Common myeloid progenitor, CD34-positive (primary cell): ENCODE results near the gene POLDIP2.

Source experiments
- CTCF ChIA-PET: fragments of 350-600 bp; sonication (Branson Sonifier 250); formaldehyde crosslinking; loops from one replicate; lab custom pipeline; 2021; ENCODE audit warnings: antibody characterized with exemption; lab: Charles Lee
- POLR2A ChIA-PET: fragments of 350-600 bp; sonication (Branson Sonifier 250); formaldehyde crosslinking; loops from one replicate; lab custom pipeline; 2021; ENCODE audit warnings: antibody characterized with exemption; lab: Charles Lee
- DNase-seq, 3 donors: peaks; one replicate each; pipeline versions ENCODE4 v3.0.0 to v3.0.0-alpha.2; 2013
- H3K27ac ChIP-seq, 2 experiments: 1 replicate in 1 of 2; 2 replicates in 1 of 2; pipeline ENCODE4 v1.7.0; 2013; ENCODE audit warnings: inconsistent platforms in 2 of 2, low read length in 2 of 2, mild to moderate bottlenecking in 2 of 2, low read depth in 1 of 2, moderate library complexity in 1 of 2; ENCODE audit not compliant: severe bottlenecking in 2 of 2, insufficient read depth in 1 of 2, poor library complexity in 1 of 2
- H3K27me3 ChIP-seq, 5 experiments: replicated peaks in 2 of 5; 1 replicate in 3 of 5; 2 replicates in 2 of 5; pipeline versions ENCODE4 v1.6.1 to v1.7.0; 2013; ENCODE audit warnings: low read length in 4 of 5, mild to moderate bottlenecking in 2 of 5, moderate library complexity in 2 of 5, inconsistent platforms in 1 of 5; ENCODE audit not compliant: insufficient read depth in 5 of 5, control insufficient read depth in 4 of 5
- H3K36me3 ChIP-seq, 4 experiments: 1 replicate in 2 of 4; 2 replicates in 2 of 4; pipeline versions ENCODE4 v1.6.1 to v1.7.0; 2013; ENCODE audit warnings: low read length in 3 of 4, control low read depth in 1 of 4, mild to moderate bottlenecking in 1 of 4; ENCODE audit not compliant: control insufficient read depth in 4 of 4, insufficient read depth in 4 of 4
- H3K4me1 ChIP-seq, 4 experiments: 1 replicate in 3 of 4; 2 replicates in 1 of 4; pipeline versions ENCODE4 v1.6.1 to v1.7.1; 2013; ENCODE audit warnings: low read length in 3 of 4, mild to moderate bottlenecking in 3 of 4, control low read depth in 1 of 4, inconsistent platforms in 1 of 4, moderate library complexity in 1 of 4; ENCODE audit not compliant: control insufficient read depth in 4 of 4, insufficient read depth in 4 of 4; ENCODE audit errors: control extremely low read depth in 1 of 4
- H3K4me3 ChIP-seq, 7 experiments: 1 replicate in 4 of 7; 2 replicates in 3 of 7; pipeline versions ENCODE4 v1.5.1 to v1.7.0; 2013; ENCODE audit warnings: mild to moderate bottlenecking in 7 of 7, low read length in 6 of 7, moderate library complexity in 6 of 7, inconsistent platforms in 2 of 7, low read depth in 2 of 7, control low read depth in 1 of 7; ENCODE audit not compliant: insufficient read depth in 4 of 7, control insufficient read depth in 1 of 7; ENCODE audit errors: extremely low read depth in 1 of 7
- H3K9me3 ChIP-seq, 5 experiments: 1 replicate in 4 of 5; 2 replicates in 1 of 5; pipeline versions ENCODE4 v1.6.1 to v1.7.1; 2013; ENCODE audit warnings: low read length in 4 of 5, mild to moderate bottlenecking in 2 of 5, inconsistent platforms in 1 of 5, low read depth in 1 of 5, moderate library complexity in 1 of 5; ENCODE audit not compliant: control insufficient read depth in 4 of 5, insufficient read depth in 2 of 5; ENCODE audit errors: control extremely low read depth in 1 of 5
- WGBS: methylation state at CpG from one replicate; pipeline ENCODE4 v1.1.5; 2013; ENCODE audit not compliant: insufficient coverage; 5-methylcytosine and 5-hydroxymethylcytosine counted together

The POLDIP2 gene

DNA sequence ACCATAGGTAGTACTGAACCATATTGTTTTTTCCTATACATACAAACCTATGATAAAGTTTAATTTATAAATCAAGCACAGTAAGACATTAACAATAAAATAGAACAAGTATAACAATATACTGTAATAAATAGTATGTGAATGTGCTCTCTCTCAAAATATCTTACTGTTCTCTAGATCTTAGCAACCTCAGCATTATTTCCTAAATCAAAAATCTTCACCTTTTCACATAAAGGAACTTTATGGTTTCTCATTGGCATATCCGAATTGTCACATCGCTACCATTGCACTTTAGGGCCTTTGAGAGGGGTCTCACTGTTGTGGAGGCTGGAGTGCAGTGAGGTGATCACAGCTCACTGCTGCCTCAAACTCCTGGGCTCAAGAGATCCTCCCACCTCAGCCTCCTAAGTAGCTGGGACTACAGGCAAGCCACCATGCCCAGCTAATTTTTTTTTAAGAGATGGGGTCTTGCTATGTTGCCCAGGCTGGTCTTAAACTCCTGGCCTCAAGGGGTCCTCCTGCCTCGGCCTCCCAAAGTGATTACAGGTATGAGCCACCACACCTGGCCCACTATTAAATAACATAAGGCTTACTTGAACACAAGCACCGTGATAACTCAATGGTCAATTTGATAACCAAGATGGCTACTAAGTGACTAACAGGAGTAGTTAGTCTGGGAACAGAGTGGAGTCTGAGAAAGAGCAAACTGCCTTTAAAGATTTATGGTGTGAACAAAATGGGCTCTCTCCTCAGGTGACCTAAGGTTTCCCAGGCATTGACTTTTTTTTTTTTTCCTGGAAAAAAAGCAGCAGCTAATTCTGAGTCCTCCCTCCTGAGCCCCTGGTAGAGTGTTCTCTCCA is 41.3 kb downstream of the POLDIP2 start:
- H3K27ac ChIP-seq, result no peak overlapping the region
- ChIA-PET POLR2A (interaction anchor here (0.7 kb wide), 1 partner anchor 802 kb away, joined by 3 read pairs; no protein-coding TSS in a partner anchor), CTCF (no interaction called here)
- H3K36me3 ChIP-seq, result peaks cover 0 to 2% (median 0%) of the 10 kb centered on the region in 4 experiments
- no peaks in the 10 kb centered on the region for H3K9me3 ChIP-seq
- no peak for DNase-seq
- 100% methylated on average over 1 of the region's 4 CpGs for WGBS
- peaks cover 0 to 32% (median 22%) of the 10 kb centered on the region in 4 experiments for H3K4me1 ChIP-seq
- H3K27me3 ChIP-seq, result peaks cover 0 to 11% (median 5%) of the 10 kb centered on the region in 5 experiments
- H3K4me3 ChIP-seq, result no peak overlapping the region

GRCh38 chr17:28313841-28314240 is 43.5 kb downstream of the POLDIP2 start:
- no CpG with 5 or more reads among the region's 2 CpGs for WGBS
- POLR2A ChIA-PET, result no interaction called here
- CTCF ChIA-PET, result no interaction called here
- no peak for DNase-seq
- H3K27me3 ChIP-seq, result peaks cover 0 to 11% (median 5%) of the 10 kb centered on the region in 5 experiments
- no peaks in the 10 kb centered on the region for H3K9me3 ChIP-seq
- no peak overlapping the region for H3K4me3 ChIP-seq
- no peaks in the 10 kb centered on the region for H3K36me3 ChIP-seq
- peaks cover 0 to 17% (median 10%) of the 10 kb centered on the region in 4 experiments for H3K4me1 ChIP-seq
- H3K27ac ChIP-seq, result no peak overlapping the region

GRCh38 chr17:28306954-28307401 is 50.3 kb downstream of the POLDIP2 start:
- peaks cover 12 to 39% (median 16%) of the 10 kb centered on the region in 5 experiments for H3K27me3 ChIP-seq
- no peaks in the 10 kb centered on the region for H3K4me1 ChIP-seq
- no peaks in the 10 kb centered on the region for H3K36me3 ChIP-seq
- H3K4me3 ChIP-seq, result no peak overlapping the region
- 36% methylated on average over 36 of the region's 38 CpGs for WGBS
- no peaks in the 10 kb centered on the region for H3K9me3 ChIP-seq
- CTCF ChIA-PET, result no interaction called here
- H3K27ac ChIP-seq, result no peak overlapping the region
- POLR2A ChIA-PET, result no interaction called here
- DNase-seq, result no peak

GRCh38 chr17:28298449-28298848 is 58.9 kb downstream of the POLDIP2 start:
- WGBS, result no CpG with 5 or more reads among the region's 3 CpGs
- no peak overlapping the region for H3K4me3 ChIP-seq

More at GRCh38 chr17:28298449-28298848, 58.9 kb downstream of the POLDIP2 start:
- no peak overlapping the region for H3K27ac ChIP-seq
- CTCF ChIA-PET, result no interaction called here
- DNase-seq, result no peak
- H3K4me1 ChIP-seq, result no peaks in the 10 kb centered on the region
- H3K36me3 ChIP-seq, result no peaks in the 10 kb centered on the region
- no peaks in the 10 kb centered on the region for H3K9me3 ChIP-seq
- H3K27me3 ChIP-seq, result peaks cover 0 to 12% (median 4%) of the 10 kb centered on the region in 5 experiments
- POLR2A ChIA-PET, result interaction anchor here (0.6 kb wide), 1 partner anchor 89 kb away, joined by 4 read pairs; no protein-coding TSS in a partner anchor
